HG02840 (cell line): ENCODE measurements around the gene SGTA.

ENCODE experiments used
- ATAC-seq: cut with Tn5 transposase; IDR thresholded peaks from one replicate; pipeline ENCODE4 v1.9.1; 2021; ENCODE audit warnings: mild to moderate bottlenecking, moderate library complexity, moderate number of reproducible peaks; ENCODE audit not compliant: unreplicated experiment, low FRiP score

The SGTA gene

GRCh38 chr19:2810141-2811091 lies 27.3 kb upstream of the SGTA start:
- ATAC-seq = no peak

- ATAC-seq = no peak
Measured at GRCh38 chr19:2809387-2810140, 26.5 kb upstream of the SGTA start.

GRCh38 chr19:2808129-2808941 lies 25.3 kb upstream of the SGTA start:
- no peak for ATAC-seq

GRCh38 chr19:2807379-2808128 lies 24.5 kb upstream of the SGTA start:
- no peak for ATAC-seq

GRCh38 chr19:2806736-2807378 lies 23.8 kb upstream of the SGTA start:
- ATAC-seq = no peak

- ATAC-seq = no peak
Measured at GRCh38 chr19:2805991-2806649, 23.0 kb upstream of the SGTA start.

GRCh38 chr19:2805261-2805900 lies 22.3 kb upstream of the SGTA start:
- ATAC-seq = no peak

- no peak for ATAC-seq
Measured at GRCh38 chr19:2804156-2805004, 21.3 kb upstream of the SGTA start.

GRCh38 chr19:2803486-2804155 lies 20.5 kb upstream of the SGTA start:
- ATAC-seq = no peak

GRCh38 chr19:2802826-2803225 lies 19.8 kb upstream of the SGTA start:
- ATAC-seq = no peak

GRCh38 chr19:2800506-2800905 lies 17.4 kb upstream of the SGTA start:
- no peak for ATAC-seq

- ATAC-seq = no peak
Measured at GRCh38 chr19:2799273-2800020, 16.4 kb upstream of the SGTA start.

- no peak for ATAC-seq
Measured at GRCh38 chr19:2798733-2799132, 15.7 kb upstream of the SGTA start.

GRCh38 chr19:2798158-2798685 lies 15.1 kb upstream of the SGTA start:
- no peak for ATAC-seq

GRCh38 chr19:2797280-2797679 lies 14.2 kb upstream of the SGTA start:
- ATAC-seq = no peak

- ATAC-seq = no peak
Measured at GRCh38 chr19:2796659-2797266, 13.7 kb upstream of the SGTA start.
